ENCODE results near the gene CELF4.

CELF4 gene

GRCh38 chr18:37274309-37275236, 291.0 kb downstream of the CELF4 start:
- DNase-seq, result no peak

GRCh38 chr18:37272841-37273240, 292.8 kb downstream of the CELF4 start:
- no peak for DNase-seq

GRCh38 chr18:37272226-37272625, 293.4 kb downstream of the CELF4 start:
- DNase-seq, result no peak

- no peak for DNase-seq
Measured at GRCh38 chr18:37270666-37271052, 294.9 kb downstream of the CELF4 start.

GRCh38 chr18:37270038-37270665, 295.4 kb downstream of the CELF4 start:
- peak; percentile 74 for DNase-seq

- DNase-seq, result no peak
Measured at GRCh38 chr18:37266290-37266689, 299.3 kb downstream of the CELF4 start.

- no peak for DNase-seq
Measured at GRCh38 chr18:37265382-37265781, 300.2 kb downstream of the CELF4 start.

- no peak for DNase-seq
Measured at GRCh38 chr18:37264956-37265355, 300.6 kb downstream of the CELF4 start.

GRCh38 chr18:37261988-37262387, 303.6 kb downstream of the CELF4 start:
- no peak for DNase-seq

- DNase-seq, result no peak
Measured at GRCh38 chr18:37261246-37261840, 304.3 kb downstream of the CELF4 start.

GRCh38 chr18:37260367-37261093, 305.1 kb downstream of the CELF4 start:
- no peak for DNase-seq

- DNase-seq, result no peak
Measured at GRCh38 chr18:37259711-37260110, 305.9 kb downstream of the CELF4 start.

- no peak for DNase-seq
Measured at GRCh38 chr18:37258819-37259218, 306.8 kb downstream of the CELF4 start.

- no peak for DNase-seq
Measured at GRCh38 chr18:37258131-37258530, 307.5 kb downstream of the CELF4 start.

- no peak for DNase-seq
Measured at GRCh38 chr18:37254973-37255372, 310.6 kb downstream of the CELF4 start.

- no peak for DNase-seq
Measured at GRCh38 chr18:37254236-37254754, 311.3 kb downstream of the CELF4 start.

- DNase-seq, result peak; percentile 54
Measured at GRCh38 chr18:37253394-37254235, 312.0 kb downstream of the CELF4 start.

- no peak for DNase-seq
Measured at GRCh38 chr18:37252854-37253393, 312.7 kb downstream of the CELF4 start.

- no peak for DNase-seq
Measured at GRCh38 chr18:37252342-37252741, 313.3 kb downstream of the CELF4 start.

GRCh38 chr18:37251679-37252078, 313.9 kb downstream of the CELF4 start:
- DNase-seq, result no peak

GRCh38 chr18:37249895-37250618, 315.5 kb downstream of the CELF4 start:
- DNase-seq, result no peak

Data from right hindlimb (tissue), 1 donor.